ENCODE results near the gene SLC44A4. TPM values are rescaled to one million over a fixed set of nuclear protein-coding genes. Genes with fewer than 3 reads are reported as not detected.
"Not testable (repeated sequence)": the region's sequence is repeated elsewhere in the genome, so short reads cannot be mapped to it uniquely, and the experiment has no call there.

SLC44A4 gene
- total RNA-seq, 4 donors from 2014 or later: 0.19 to 0.84 (median 0.38) TPM; not detected in 1

GRCh38 chr6:31919624-31920303 is 41.0 kb upstream of the SLC44A4 start:
- ATAC-seq (ENCODE audit: low FRiP score) (no peak), DNase-seq (ENCODE audit: low spot score) (no peak)
- TF ChIP-seq CTCF (IDR thresholded peaks at IDR 0.05): no peak

- no peak for DNase-seq (ENCODE audit: low spot score)
- ATAC-seq (ENCODE audit: low FRiP score): no peak
- TF ChIP-seq CTCF (IDR thresholded peaks at IDR 0.05): no peak
Observed at GRCh38 chr6:31918069-31918720, 39.4 kb upstream of the SLC44A4 start.

GRCh38 chr6:31915756-31916155 is 37.0 kb upstream of the SLC44A4 start:
- no peak for TF ChIP-seq CTCF (IDR thresholded peaks at IDR 0.05)

GRCh38 chr6:31915351-31915750 is 36.6 kb upstream of the SLC44A4 start:
- TF ChIP-seq CTCF (IDR thresholded peaks at IDR 0.05): no peak
- DNase-seq (ENCODE audit: low spot score): no peak
- ATAC-seq (ENCODE audit: low FRiP score): no peak

More at GRCh38 chr6:31915756-31916155, 37.0 kb upstream of the SLC44A4 start:
- ATAC-seq (ENCODE audit: low FRiP score) (no peak), DNase-seq (ENCODE audit: low spot score) (no peak)

- DNase-seq (ENCODE audit: low spot score) (no peak), ATAC-seq (ENCODE audit: low FRiP score) (no peak)
- TF ChIP-seq CTCF (IDR thresholded peaks at IDR 0.05): no peak
Observed at GRCh38 chr6:31911826-31912585, 33.2 kb upstream of the SLC44A4 start.

- not testable (repeated sequence) for DNase-seq (ENCODE audit: low spot score); ATAC-seq (ENCODE audit: low FRiP score)
Observed at GRCh38 chr6:31909298-31909697, 30.5 kb upstream of the SLC44A4 start.

- ATAC-seq (ENCODE audit: low FRiP score): no peak
- no peak for TF ChIP-seq CTCF (IDR thresholded peaks at IDR 0.05)
- DNase-seq (ENCODE audit: low spot score): no peak
Observed at GRCh38 chr6:31908791-31909190, 30.0 kb upstream of the SLC44A4 start.

- not testable (repeated sequence) for DNase-seq (ENCODE audit: low spot score); ATAC-seq (ENCODE audit: low FRiP score)
Observed at GRCh38 chr6:31908255-31908654, 29.5 kb upstream of the SLC44A4 start.
